Measurements from ENCODE around the gene TWSG1. TPM values are rescaled to one million over a fixed set of nuclear protein-coding genes. Genes with fewer than 3 reads are reported as not detected.

The TWSG1 gene
- total and polyA plus RNA-seq, 5 donors from 2014 or later: 1.9 to 2.6 (median 2.5) TPM

DNA sequence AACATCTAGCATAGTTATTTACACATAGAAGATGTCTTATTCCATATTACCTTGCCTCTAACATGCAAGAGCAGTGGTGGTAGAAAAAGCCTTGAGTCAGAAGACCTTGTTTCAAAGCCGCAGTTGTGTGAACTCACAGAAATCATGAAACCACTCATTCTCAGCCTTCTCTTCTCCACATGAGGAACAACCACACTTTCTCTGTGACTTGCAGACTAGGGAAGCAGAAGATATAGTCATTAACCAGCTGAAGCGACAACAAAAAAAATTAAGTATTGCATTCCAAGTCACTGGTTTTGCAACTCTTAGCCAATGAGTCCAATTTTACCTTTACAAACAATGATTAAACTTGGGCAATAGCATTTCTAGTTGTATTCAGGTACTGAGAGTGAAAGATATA lies 19.0 kb downstream of the TWSG1 start:
- Mint-ChIP-seq H3K36me3 (peaks cover 3% of the 10 kb centered on the region), H3K27me3 (no peaks in the 10 kb centered on the region), H3K4me3 (no peak overlapping the region), H3K9me3 (no peaks in the 10 kb centered on the region), H3K27ac (no peak overlapping the region), H3K4me1 (peaks cover 0 to 2% (median 0%) of the 10 kb centered on the region in 4 donors)
- no peaks in the 10 kb centered on the region for H3K27me3 ChIP-seq (ENCODE audit: control insufficient read depth, insufficient read depth, low read length)
- H3K9me3 ChIP-seq (ENCODE audit: control insufficient read depth in 2 of 2, low read length in 2 of 2): no peaks in the 10 kb centered on the region
- ATAC-seq (ENCODE audit: low read depth in 2 of 2) (no peak), DNase-seq (no peak)
- no peaks in the 10 kb centered on the region for H3K4me1 ChIP-seq (ENCODE audit: control insufficient read depth, insufficient read depth, low read length, poor library complexity, severe bottlenecking)
- H3K27ac ChIP-seq (ENCODE audit: insufficient read depth, low read length, poor library complexity, severe bottlenecking): no peak overlapping the region
- H3K36me3 ChIP-seq (ENCODE audit: control insufficient read depth, insufficient read depth, low read length): no peaks in the 10 kb centered on the region
- H3K4me3 ChIP-seq (ENCODE audit: low read depth, low read length): no peak overlapping the region

- Histone ChIP-seq H3K4me1 (ENCODE audit: control insufficient read depth, insufficient read depth, low read length, poor library complexity, severe bottlenecking) (no peaks in the 10 kb centered on the region), H3K9me3 (ENCODE audit: control insufficient read depth in 2 of 2, low read length in 2 of 2) (no peaks in the 10 kb centered on the region), H3K27ac (ENCODE audit: insufficient read depth, low read length, poor library complexity, severe bottlenecking) (no peak overlapping the region), H3K27me3 (ENCODE audit: control insufficient read depth, insufficient read depth, low read length) (no peaks in the 10 kb centered on the region), H3K36me3 (ENCODE audit: control insufficient read depth, insufficient read depth, low read length) (no peaks in the 10 kb centered on the region), H3K4me3 (ENCODE audit: low read depth, low read length) (no peak overlapping the region)
- H3K4me1 Mint-ChIP-seq: peaks cover 0 to 2% (median 0%) of the 10 kb centered on the region in 4 donors
- H3K9me3 Mint-ChIP-seq: no peaks in the 10 kb centered on the region
- no peak for ATAC-seq (ENCODE audit: low read depth in 2 of 2)
- H3K27ac Mint-ChIP-seq: no peak overlapping the region
- peaks cover 3% of the 10 kb centered on the region for H3K36me3 Mint-ChIP-seq
- no peak overlapping the region for H3K4me3 Mint-ChIP-seq
- DNase-seq: no peak
- H3K27me3 Mint-ChIP-seq: no peaks in the 10 kb centered on the region
Measured at GRCh38 chr18:9354256-9354655, 19.7 kb downstream of the TWSG1 start.

GRCh38 chr18:9356976-9357375 lies 22.4 kb downstream of the TWSG1 start:
- DNase-seq: no peak
- Mint-ChIP-seq H3K4me1 (peaks cover 0 to 2% (median under 1%) of the 10 kb centered on the region in 4 donors), H3K27me3 (no peaks in the 10 kb centered on the region), H3K4me3 (no peak overlapping the region), H3K36me3 (peaks cover 6% of the 10 kb centered on the region), H3K27ac (no peak overlapping the region), H3K9me3 (no peaks in the 10 kb centered on the region)
- Histone ChIP-seq H3K36me3 (ENCODE audit: control insufficient read depth, insufficient read depth, low read length) (no peaks in the 10 kb centered on the region), H3K27me3 (ENCODE audit: control insufficient read depth, insufficient read depth, low read length) (no peaks in the 10 kb centered on the region), H3K4me3 (ENCODE audit: low read depth, low read length) (no peak overlapping the region), H3K27ac (ENCODE audit: insufficient read depth, low read length, poor library complexity, severe bottlenecking) (no peak overlapping the region), H3K9me3 (ENCODE audit: control insufficient read depth in 2 of 2, low read length in 2 of 2) (no peaks in the 10 kb centered on the region), H3K4me1 (ENCODE audit: control insufficient read depth, insufficient read depth, low read length, poor library complexity, severe bottlenecking) (no peaks in the 10 kb centered on the region)
- no peak for ATAC-seq (ENCODE audit: low read depth in 2 of 2)

- Mint-ChIP-seq H3K36me3 (peaks cover 9% of the 10 kb centered on the region), H3K27me3 (no peaks in the 10 kb centered on the region), H3K9me3 (no peaks in the 10 kb centered on the region), H3K4me3 (no peak overlapping the region), H3K27ac (no peak overlapping the region), H3K4me1 (peaks cover 0 to 2% (median 0%) of the 10 kb centered on the region in 4 donors)
- Histone ChIP-seq H3K27me3 (ENCODE audit: control insufficient read depth, insufficient read depth, low read length) (no peaks in the 10 kb centered on the region), H3K9me3 (ENCODE audit: control insufficient read depth in 2 of 2, low read length in 2 of 2) (no peaks in the 10 kb centered on the region), H3K27ac (ENCODE audit: insufficient read depth, low read length, poor library complexity, severe bottlenecking) (no peak overlapping the region), H3K4me3 (ENCODE audit: low read depth, low read length) (no peak overlapping the region), H3K36me3 (ENCODE audit: control insufficient read depth, insufficient read depth, low read length) (no peaks in the 10 kb centered on the region), H3K4me1 (ENCODE audit: control insufficient read depth, insufficient read depth, low read length, poor library complexity, severe bottlenecking) (no peaks in the 10 kb centered on the region)
- no peak for DNase-seq
- ATAC-seq (ENCODE audit: low read depth in 2 of 2): no peak
Measured at GRCh38 chr18:9359796-9360195, 25.2 kb downstream of the TWSG1 start.

DNA sequence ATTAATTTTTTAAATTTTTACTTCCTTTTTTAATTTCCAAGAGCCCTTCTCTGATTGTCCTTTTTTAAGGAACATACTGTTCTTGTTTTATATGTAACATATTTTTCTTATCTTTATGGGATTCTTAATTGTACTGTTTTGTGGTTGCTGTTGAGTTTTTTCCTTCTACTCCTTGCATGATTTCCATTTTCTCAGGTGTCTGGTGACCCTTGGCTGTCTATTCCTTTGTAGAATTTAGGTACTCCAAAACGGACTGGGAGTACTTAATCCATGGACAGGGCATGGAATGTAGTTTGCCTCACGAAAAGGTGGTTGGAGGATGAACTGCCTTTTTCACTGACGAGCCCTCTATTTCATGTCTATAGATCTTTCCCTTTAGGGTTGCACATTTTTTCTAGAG lies 26.6 kb downstream of the TWSG1 start:
- Histone ChIP-seq H3K4me1 (ENCODE audit: control insufficient read depth, insufficient read depth, low read length, poor library complexity, severe bottlenecking) (no peaks in the 10 kb centered on the region), H3K27me3 (ENCODE audit: control insufficient read depth, insufficient read depth, low read length) (no peaks in the 10 kb centered on the region), H3K36me3 (ENCODE audit: control insufficient read depth, insufficient read depth, low read length) (no peaks in the 10 kb centered on the region), H3K27ac (ENCODE audit: insufficient read depth, low read length, poor library complexity, severe bottlenecking) (no peak overlapping the region), H3K4me3 (ENCODE audit: low read depth, low read length) (no peak overlapping the region), H3K9me3 (ENCODE audit: control insufficient read depth in 2 of 2, low read length in 2 of 2) (no peaks in the 10 kb centered on the region)
- no peaks in the 10 kb centered on the region for H3K27me3 Mint-ChIP-seq
- H3K9me3 Mint-ChIP-seq: no peaks in the 10 kb centered on the region
- no peak for DNase-seq
- H3K4me1 Mint-ChIP-seq: peaks cover 0 to 2% (median 0%) of the 10 kb centered on the region in 4 donors
- H3K4me3 Mint-ChIP-seq: no peak overlapping the region
- H3K36me3 Mint-ChIP-seq: peaks cover 9% of the 10 kb centered on the region
- no peak for ATAC-seq (ENCODE audit: low read depth in 2 of 2)
- no peak overlapping the region for H3K27ac Mint-ChIP-seq

DNA sequence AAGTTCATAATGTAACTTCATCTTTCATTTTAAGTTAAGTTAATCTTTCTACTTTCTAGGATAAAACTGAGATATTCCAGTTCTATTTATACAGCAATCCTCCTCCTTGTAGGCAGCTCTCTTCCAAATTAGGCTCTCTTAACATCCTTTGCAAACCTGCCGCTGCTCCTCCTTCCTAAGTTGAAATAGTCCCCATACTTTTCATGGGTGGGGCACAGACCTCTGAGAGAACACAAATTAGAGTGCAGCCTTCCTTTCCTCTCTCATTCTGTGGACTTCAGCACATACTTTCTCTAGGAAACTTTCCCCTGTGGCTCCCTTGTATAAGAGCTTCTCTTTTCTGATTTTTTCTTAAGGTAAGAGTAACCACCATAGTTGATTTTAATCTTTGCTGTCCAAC lies 28.3 kb downstream of the TWSG1 start:
- DNase-seq: no peak
- Mint-ChIP-seq H3K27ac (no peak overlapping the region), H3K27me3 (no peaks in the 10 kb centered on the region)

DNA sequence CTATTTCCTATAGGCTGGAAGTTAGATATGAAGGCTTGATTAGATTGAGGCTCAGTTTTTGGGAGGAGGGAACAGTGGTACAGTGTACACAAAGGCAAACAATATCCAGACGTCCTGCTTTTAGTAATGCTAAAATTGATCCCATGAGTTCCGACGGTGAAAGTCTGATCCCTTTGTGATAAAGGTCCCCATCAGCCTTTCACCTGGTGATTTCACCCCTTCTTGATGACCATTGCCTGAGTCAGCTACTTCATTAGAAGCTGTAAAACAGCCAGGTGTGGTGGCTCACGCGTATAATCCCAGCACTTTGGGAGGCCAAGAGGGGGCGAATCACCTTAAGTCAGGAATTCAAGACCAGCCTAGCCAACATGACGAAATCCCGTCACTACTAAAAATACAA lies 29.7 kb downstream of the TWSG1 start:
- Histone ChIP-seq H3K4me3 (ENCODE audit: low read depth, low read length) (no peak overlapping the region), H3K36me3 (ENCODE audit: control insufficient read depth, insufficient read depth, low read length) (no peaks in the 10 kb centered on the region), H3K9me3 (ENCODE audit: control insufficient read depth in 2 of 2, low read length in 2 of 2) (no peaks in the 10 kb centered on the region), H3K4me1 (ENCODE audit: control insufficient read depth, insufficient read depth, low read length, poor library complexity, severe bottlenecking) (no peaks in the 10 kb centered on the region), H3K27me3 (ENCODE audit: control insufficient read depth, insufficient read depth, low read length) (no peaks in the 10 kb centered on the region), H3K27ac (ENCODE audit: insufficient read depth, low read length, poor library complexity, severe bottlenecking) (no peak overlapping the region)
- Mint-ChIP-seq H3K4me1 (peaks cover 0 to 2% (median 0%) of the 10 kb centered on the region in 4 donors), H3K4me3 (no peak overlapping the region), H3K9me3 (no peaks in the 10 kb centered on the region), H3K27ac (no peak overlapping the region), H3K36me3 (peaks cover 12% of the 10 kb centered on the region), H3K27me3 (no peaks in the 10 kb centered on the region)
- ATAC-seq (ENCODE audit: low read depth in 2 of 2) (no peak), DNase-seq (no peak)

More for the DNA sequence above, 28.3 kb downstream of the TWSG1 start:
- no peaks in the 10 kb centered on the region for H3K9me3 ChIP-seq (ENCODE audit: control insufficient read depth in 2 of 2, low read length in 2 of 2)
- ATAC-seq (ENCODE audit: low read depth in 2 of 2): no peak
- H3K36me3 Mint-ChIP-seq: peaks cover 12% of the 10 kb centered on the region
- no peaks in the 10 kb centered on the region for H3K36me3 ChIP-seq (ENCODE audit: control insufficient read depth, insufficient read depth, low read length)
- H3K27ac ChIP-seq (ENCODE audit: insufficient read depth, low read length, poor library complexity, severe bottlenecking): no peak overlapping the region
- H3K4me1 Mint-ChIP-seq: peaks cover 0 to 2% (median 0%) of the 10 kb centered on the region in 4 donors
- no peak overlapping the region for H3K4me3 Mint-ChIP-seq
- no peaks in the 10 kb centered on the region for H3K27me3 ChIP-seq (ENCODE audit: control insufficient read depth, insufficient read depth, low read length)
- H3K4me3 ChIP-seq (ENCODE audit: low read depth, low read length): no peak overlapping the region
- H3K4me1 ChIP-seq (ENCODE audit: control insufficient read depth, insufficient read depth, low read length, poor library complexity, severe bottlenecking): no peaks in the 10 kb centered on the region
- H3K9me3 Mint-ChIP-seq: no peaks in the 10 kb centered on the region

DNA sequence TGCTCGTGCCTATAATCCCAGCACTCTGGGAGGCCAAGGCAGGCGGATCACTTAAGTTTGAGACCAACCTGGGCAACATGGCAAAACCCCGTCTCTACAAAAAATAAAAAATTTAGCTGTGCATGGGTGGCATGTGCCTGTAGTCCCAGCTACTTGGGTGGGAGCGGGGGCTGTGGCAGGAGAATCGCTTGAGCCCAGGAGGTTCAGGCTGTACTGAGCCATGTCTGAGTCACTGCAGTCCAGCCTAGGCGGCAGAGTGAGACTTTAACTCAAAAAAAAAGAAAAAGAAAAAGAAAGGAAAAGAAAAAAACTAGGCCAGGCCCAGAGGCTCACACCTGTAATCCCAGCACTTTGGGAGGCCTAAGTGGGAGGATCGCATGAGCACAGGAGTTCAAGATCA lies 30.8 kb downstream of the TWSG1 start:
- Mint-ChIP-seq H3K4me1 (peaks cover 0 to 2% (median 0%) of the 10 kb centered on the region in 4 donors), H3K36me3 (peaks cover 20% of the 10 kb centered on the region), H3K27ac (no peak overlapping the region), H3K27me3 (no peaks in the 10 kb centered on the region), H3K9me3 (peaks cover 0 to 3% (median 0%) of the 10 kb centered on the region in 7 donors), H3K4me3 (no peak overlapping the region)
- Histone ChIP-seq H3K4me1 (ENCODE audit: control insufficient read depth, insufficient read depth, low read length, poor library complexity, severe bottlenecking) (no peaks in the 10 kb centered on the region), H3K9me3 (ENCODE audit: control insufficient read depth in 2 of 2, low read length in 2 of 2) (no peaks in the 10 kb centered on the region), H3K27ac (ENCODE audit: insufficient read depth, low read length, poor library complexity, severe bottlenecking) (no peak overlapping the region), H3K4me3 (ENCODE audit: low read depth, low read length) (no peak overlapping the region), H3K27me3 (ENCODE audit: control insufficient read depth, insufficient read depth, low read length) (no peaks in the 10 kb centered on the region), H3K36me3 (ENCODE audit: control insufficient read depth, insufficient read depth, low read length) (no peaks in the 10 kb centered on the region)
- ATAC-seq (ENCODE audit: low read depth in 2 of 2) (no peak), DNase-seq (no peak)

Measured in CD4-positive, CD25-positive, alpha-beta regulatory T cell (primary cell).